Peyer's patch (tissue), 4 donors: ENCODE data around the gene PDGFB. TPM values are rescaled to one million over a fixed set of nuclear protein-coding genes. Genes with fewer than 3 reads are reported as not detected.
A peak's percentile ranks its signal among the peaks of the same experiment; 100 is the strongest.

Source experiments
- DNase-seq, 3 donors: peaks; one replicate each; pipeline ENCODE4 v3.0.0-alpha.2; 2017 to 2019
- H3K27ac ChIP-seq, 4 donors: fragments of 200-600 bp; sonication (generic); one replicate each; pipeline ENCODE4 v1.5.1; 2016 to 2019
- H3K27me3 ChIP-seq, 2 donors: fragments of 200-600 bp; sonication (generic); one replicate each; pipeline ENCODE4 v1.5.1; 2019
- H3K36me3 ChIP-seq, 3 donors: fragments of 200-600 bp; sonication (generic); one replicate each; pipeline ENCODE4 v1.5.1; 2016 to 2019
- H3K4me1 ChIP-seq, 4 donors: fragments of 200-600 bp; sonication (generic); one replicate each; pipeline ENCODE4 v1.5.1; 2016 to 2019
- H3K4me3 ChIP-seq, 4 donors: fragments of 200-600 bp; sonication (generic); 1 replicate in 3 of 4; 2 replicates in 1 of 4; pipeline ENCODE4 v1.5.1; 2016 to 2019; ENCODE audit warnings: mild to moderate bottlenecking in 1 of 4
- H3K9me3 ChIP-seq, 4 donors: fragments of 200-600 bp; sonication (generic); one replicate each; pipeline ENCODE4 v1.5.1; 2016 to 2019; ENCODE audit warnings: mild to moderate bottlenecking in 1 of 4
- POLR2A ChIP-seq, 2 donors: fragments of 450-650 bp; IDR thresholded peaks; one replicate each; pipeline ENCODE4 v1.5.1; 2017; ENCODE audit warnings: antibody characterized with exemption in 2 of 2, mild to moderate bottlenecking in 2 of 2, moderate library complexity in 2 of 2
- total RNA-seq, 4 donors: library from RNA; depleted of rRNA; stranded (reverse); fragments of >200 nt; gene quantifications; one replicate each; pipeline ENCODE4 v1.1.0, GENCODE V29; 2016
- TF ChIP-seq, protein P1 (sequence below), 6 experiments: fragments of 450-650 bp in 4 of 6; fragments of 200-600 bp in 2 of 6; sonication (generic) in 1 of 6; IDR thresholded peaks; one replicate each; pipeline ENCODE4 v1.5.1; 2017 to 2019; ENCODE audit warnings: antibody characterized with exemption in 6 of 6, mild to moderate bottlenecking in 3 of 6, moderate library complexity in 1 of 6

The PDGFB gene
- total RNA-seq, 4 donors from 2014 or later, result 1.8 to 10.7 (median 3.8) TPM

- TF ChIP-seq, protein P1, sequence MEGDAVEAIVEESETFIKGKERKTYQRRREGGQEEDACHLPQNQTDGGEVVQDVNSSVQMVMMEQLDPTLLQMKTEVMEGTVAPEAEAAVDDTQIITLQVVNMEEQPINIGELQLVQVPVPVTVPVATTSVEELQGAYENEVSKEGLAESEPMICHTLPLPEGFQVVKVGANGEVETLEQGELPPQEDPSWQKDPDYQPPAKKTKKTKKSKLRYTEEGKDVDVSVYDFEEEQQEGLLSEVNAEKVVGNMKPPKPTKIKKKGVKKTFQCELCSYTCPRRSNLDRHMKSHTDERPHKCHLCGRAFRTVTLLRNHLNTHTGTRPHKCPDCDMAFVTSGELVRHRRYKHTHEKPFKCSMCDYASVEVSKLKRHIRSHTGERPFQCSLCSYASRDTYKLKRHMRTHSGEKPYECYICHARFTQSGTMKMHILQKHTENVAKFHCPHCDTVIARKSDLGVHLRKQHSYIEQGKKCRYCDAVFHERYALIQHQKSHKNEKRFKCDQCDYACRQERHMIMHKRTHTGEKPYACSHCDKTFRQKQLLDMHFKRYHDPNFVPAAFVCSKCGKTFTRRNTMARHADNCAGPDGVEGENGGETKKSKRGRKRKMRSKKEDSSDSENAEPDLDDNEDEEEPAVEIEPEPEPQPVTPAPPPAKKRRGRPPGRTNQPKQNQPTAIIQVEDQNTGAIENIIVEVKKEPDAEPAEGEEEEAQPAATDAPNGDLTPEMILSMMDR (IDR thresholded peaks at IDR 0.05), result no peak
- no peak for TF ChIP-seq POLR2A (IDR thresholded peaks at IDR 0.05)
- H3K27ac ChIP-seq, result no peak overlapping the region
- no peaks in the 10 kb centered on the region for H3K27me3 ChIP-seq
- H3K36me3 ChIP-seq, result no peaks in the 10 kb centered on the region
- H3K4me3 ChIP-seq, result no peak overlapping the region
- H3K9me3 ChIP-seq, result no peaks in the 10 kb centered on the region
- DNase-seq, result no peak
- no peaks in the 10 kb centered on the region for H3K4me1 ChIP-seq
Measured at GRCh38 chr22:39223091-39223710, 21.6 kb downstream of the PDGFB start.

GRCh38 chr22:39221999-39222686, 22.6 kb downstream of the PDGFB start:
- no peaks in the 10 kb centered on the region for H3K9me3 ChIP-seq

DNA sequence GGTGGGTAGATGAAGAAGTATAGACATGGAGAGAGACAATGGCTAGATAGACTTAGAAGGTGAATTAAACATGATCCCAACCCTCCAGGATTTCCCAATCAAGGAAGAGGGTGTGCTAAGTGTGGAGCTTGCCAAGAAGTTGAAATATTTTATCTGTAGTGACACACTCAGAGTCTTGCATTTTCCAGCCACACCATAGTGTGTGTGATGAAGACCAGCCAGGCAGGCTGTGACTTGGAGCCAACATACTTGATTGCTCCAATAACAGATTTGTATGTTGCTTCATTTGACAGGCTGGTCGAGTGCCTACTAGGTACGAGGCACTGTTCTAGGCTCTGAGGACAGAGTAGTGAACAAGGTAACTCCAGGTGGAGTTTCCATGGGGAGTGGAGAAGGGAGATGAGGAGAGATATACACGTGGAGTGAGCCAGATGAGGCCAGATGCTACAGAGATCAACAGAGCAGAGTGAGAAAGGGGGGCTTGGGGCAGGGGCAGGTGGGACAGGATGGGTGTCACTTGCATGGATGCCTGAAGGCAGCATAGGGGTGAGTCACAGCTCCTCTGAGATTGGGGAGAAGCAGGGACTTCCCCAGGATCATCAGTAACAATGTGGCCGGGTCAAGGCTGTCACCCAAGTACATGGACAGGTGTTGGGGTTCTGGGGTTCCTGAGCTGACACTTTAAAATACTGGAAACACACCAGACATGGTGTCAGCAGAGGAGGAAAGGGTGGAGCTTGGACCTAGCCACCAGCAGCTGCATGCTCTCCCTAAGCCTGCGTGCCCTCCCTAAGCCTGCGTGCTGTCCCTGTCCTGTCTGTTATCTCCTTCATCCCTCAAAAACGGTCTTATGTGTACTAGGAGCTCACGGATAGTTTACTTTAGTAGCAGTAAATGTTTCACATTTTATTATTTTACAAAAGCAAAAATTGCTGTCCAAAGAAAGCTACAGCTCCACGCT, 23.6 kb downstream of the PDGFB start:
- Histone ChIP-seq H3K4me1 (no peaks in the 10 kb centered on the region), H3K27ac (no peak overlapping the region), H3K9me3 (no peaks in the 10 kb centered on the region), H3K36me3 (no peaks in the 10 kb centered on the region), H3K27me3 (no peaks in the 10 kb centered on the region), H3K4me3 (no peak overlapping the region)
- peak in 1 of 3 donors; percentile 20 for DNase-seq
- no peak for TF ChIP-seq POLR2A (IDR thresholded peaks at IDR 0.05)
- TF ChIP-seq, protein P1 (IDR thresholded peaks at IDR 0.05), result no peak

More at GRCh38 chr22:39221999-39222686, 22.6 kb downstream of the PDGFB start:
- no peak overlapping the region for H3K27ac ChIP-seq
- no peak overlapping the region for H3K4me3 ChIP-seq
- no peak for DNase-seq
- H3K27me3 ChIP-seq, result no peaks in the 10 kb centered on the region
- TF ChIP-seq, protein P1 (IDR thresholded peaks at IDR 0.05), result no peak
- TF ChIP-seq POLR2A (IDR thresholded peaks at IDR 0.05), result no peak
- no peaks in the 10 kb centered on the region for H3K36me3 ChIP-seq
- H3K4me1 ChIP-seq, result no peaks in the 10 kb centered on the region

DNA sequence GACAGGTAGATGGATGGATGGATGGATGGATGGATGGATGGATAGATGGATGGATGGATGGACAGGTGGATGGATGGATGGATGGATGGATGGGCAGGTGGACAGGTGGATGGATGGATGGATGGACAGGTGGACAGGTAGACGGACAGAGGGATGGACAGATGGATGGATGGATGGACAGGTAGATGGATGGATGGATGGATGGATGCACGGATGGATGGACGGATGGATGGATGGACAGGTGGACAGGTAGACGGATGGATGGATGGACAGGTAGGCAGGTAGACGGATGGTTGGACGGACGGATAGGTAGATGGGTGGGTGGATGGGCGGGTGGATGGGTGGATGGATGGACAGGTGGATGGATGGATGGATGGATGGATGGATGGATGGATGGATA, 24.3 kb downstream of the PDGFB start:
- Histone ChIP-seq H3K27me3 (no peaks in the 10 kb centered on the region), H3K27ac (no peak overlapping the region), H3K4me3 (no peak overlapping the region), H3K9me3 (no peaks in the 10 kb centered on the region), H3K4me1 (no peaks in the 10 kb centered on the region), H3K36me3 (no peaks in the 10 kb centered on the region)
- DNase-seq, result peak in 1 of 3 donors; percentile 19
- TF ChIP-seq POLR2A (IDR thresholded peaks at IDR 0.05), result no peak
- TF ChIP-seq, protein P1 (IDR thresholded peaks at IDR 0.05), result no peak
